ENCODE measurements around the gene BABAM2. TPM values are rescaled to one million over a fixed set of nuclear protein-coding genes. Genes with fewer than 3 reads are reported as not detected.
"Not testable (repeated sequence)": the region's sequence is repeated elsewhere in the genome, so short reads cannot be mapped to it uniquely, and the experiment has no call there.

Gene BABAM2
- total and polyA plus RNA-seq, 10 of the 15 experiments (the other 5 are each of a cell fraction or from before 2014, with no cell fraction given) = 30.7 to 59.9 (median 44.5) TPM

GRCh38 chr2:28113771-28114170, 223.2 kb downstream of the BABAM2 start:
- FAIRE-seq; BruUV-seq (replicated peaks); H3K4me2 ChIP-seq (ENCODE audit: control insufficient read depth, insufficient read depth); ATAC-seq; RAD21 ChIA-PET (ENCODE audit: unreplicated experiment); H3K36me3 ChIP-seq (ENCODE audit: control insufficient read depth in 2 of 2, insufficient read depth in 2 of 2, low read length in 1 of 2); H3K4me1 ChIP-seq (ENCODE audit: control insufficient read depth, insufficient read depth, low read length); H3K9me3 ChIP-seq (replicated peaks; ENCODE audit: control insufficient read depth, insufficient read depth, low read length); in situ Hi-C loops (cut with MboI); H4K20me1 ChIP-seq (ENCODE audit: control insufficient read depth, insufficient read depth); H3K4me3 ChIP-seq; DNase-seq (ENCODE audit: low read depth, low spot score); H3K9ac ChIP-seq (ENCODE audit: control insufficient read depth, insufficient read depth, low read length); intact Hi-C loops (cut with micrococcal nuclease; ENCODE audit: unreplicated experiment); H2AFZ ChIP-seq (ENCODE audit: control insufficient read depth, low read depth, low read length); SMC1A ChIA-PET (ENCODE audit: uncharacterized antibody, unreplicated experiment); H3K27ac ChIP-seq (ENCODE audit: control insufficient read depth, insufficient read depth); H3K27me3 ChIP-seq (replicated peaks in 1 of 2; ENCODE audit: control insufficient read depth in 2 of 2, insufficient read depth in 2 of 2, low read length in 1 of 2); POLR2A ChIA-PET; H3K79me2 ChIP-seq (ENCODE audit: control insufficient read depth, insufficient read depth, low read length): not testable (repeated sequence)
- CTCF ChIA-PET = interaction anchor here (0.6 kb wide), 1 partner anchor 257 kb away, joined by 3 read pairs; no protein-coding TSS in a partner anchor

- Histone ChIP-seq H3K79me2 (ENCODE audit: control insufficient read depth, insufficient read depth, low read length) (no peaks in the 10 kb centered on the region), H3K9me3 (replicated peaks; ENCODE audit: control insufficient read depth, insufficient read depth, low read length) (no peaks in the 10 kb centered on the region), H3K27ac (ENCODE audit: control insufficient read depth, insufficient read depth) (no peak overlapping the region), H3K9ac (ENCODE audit: control insufficient read depth, insufficient read depth, low read length) (no peak overlapping the region), H2AFZ (ENCODE audit: control insufficient read depth, low read depth, low read length) (no peak overlapping the region), H3K4me1 (ENCODE audit: control insufficient read depth, insufficient read depth, low read length) (no peaks in the 10 kb centered on the region), H3K27me3 (replicated peaks in 1 of 2; ENCODE audit: control insufficient read depth in 2 of 2, insufficient read depth in 2 of 2, low read length in 1 of 2) (no peaks in the 10 kb centered on the region), H3K36me3 (ENCODE audit: control insufficient read depth in 2 of 2, insufficient read depth in 2 of 2, low read length in 1 of 2) (no peaks in the 10 kb centered on the region), H3K4me2 (ENCODE audit: control insufficient read depth, insufficient read depth) (no peak overlapping the region), H4K20me1 (ENCODE audit: control insufficient read depth, insufficient read depth) (no peaks in the 10 kb centered on the region), H3K4me3 (no peak overlapping the region)
- FAIRE-seq (no peak), ATAC-seq (no peak), DNase-seq (ENCODE audit: low read depth, low spot score) (no peak)
- no TSS peak for BruUV-seq (replicated peaks)
- POLR2A ChIA-PET = no interaction called here
- 98% methylated on average over 2 of the region's 2 CpGs for WGBS (ENCODE audit: insufficient coverage, insufficient replicate concordance, low lambda C conversion rate, missing lambda C conversion rate)
- SMC1A ChIA-PET (ENCODE audit: uncharacterized antibody, unreplicated experiment) = interaction anchor here (0.7 kb wide), 1 partner anchor 29 kb away, joined by 3 read pairs; no protein-coding TSS in a partner anchor
- RAD21 ChIA-PET (ENCODE audit: unreplicated experiment) = interaction anchor here (0.6 kb wide), 1 partner anchor 15 kb away, joined by 3 read pairs; no protein-coding TSS in a partner anchor
- in situ Hi-C loops (cut with MboI) (no loop called here), intact Hi-C loops (cut with micrococcal nuclease; ENCODE audit: unreplicated experiment) (no loop called here)
- CTCF ChIA-PET = no interaction called here
- TF ChIP-seq RB1 (IDR thresholded peaks at IDR 0.05; ENCODE audit: borderline replicate concordance) (no peak), MLLT1 (IDR thresholded peaks at IDR 0.05) (no peak), NR2F1 (conservative IDR thresholded peaks at IDR 0.05) (no peak), KDM1A (IDR thresholded peaks at IDR 0.05; ENCODE audit: borderline replicate concordance) (no peak), ZNF622 (IDR thresholded peaks at IDR 0.05) (no peak), PBX3 (IDR thresholded peaks at IDR 0.05; ENCODE audit: insufficient replicate concordance, low read depth, low read length) (no peak), STAT3 (IDR thresholded peaks at IDR 0.05; ENCODE audit: low read depth, low read length) (no peak), SKIL (IDR thresholded peaks at IDR 0.05; ENCODE audit: low read depth, poor library complexity, severe bottlenecking) (no peak), ZBTB11 (CRISPR knock-in tag; IDR thresholded peaks at IDR 0.05) (no peak)
Measured at GRCh38 chr2:28117104-28117596, 226.6 kb downstream of the BABAM2 start.
